ENCODE measurements around the gene NCAM2. TPM values are rescaled to one million over a fixed set of nuclear protein-coding genes. Genes with fewer than 3 reads are reported as not detected.
A peak's percentile ranks its signal among the peaks of the same experiment; 100 is the strongest.
"Not testable (repeated sequence)": the region's sequence is repeated elsewhere in the genome, so short reads cannot be mapped to it uniquely, and the experiment has no call there.

The NCAM2 gene
- total RNA-seq, 1 donor from 2014 or later: 4.3 TPM

GRCh38 chr21:21084179-21084578, 86.0 kb downstream of the NCAM2 start:
- intact Hi-C loops (cut with DNase I): no loop called here
- ATAC-seq (ENCODE audit: poor library complexity) (no peak), DNase-seq (no peak)

- no peak for ATAC-seq (ENCODE audit: poor library complexity)
Measured at GRCh38 chr21:21085206-21085605, 87.0 kb downstream of the NCAM2 start.

GRCh38 chr21:21096956-21097355, 98.7 kb downstream of the NCAM2 start:
- intact Hi-C loops (cut with DNase I): no loop called here
- DNase-seq (no peak), ATAC-seq (ENCODE audit: poor library complexity) (no peak)

More at GRCh38 chr21:21085206-21085605, 87.0 kb downstream of the NCAM2 start:
- DNase-seq: no peak
- intact Hi-C loops (cut with DNase I): no loop called here

GRCh38 chr21:21097466-21097865, 99.3 kb downstream of the NCAM2 start:
- ATAC-seq (ENCODE audit: poor library complexity): no peak
- DNase-seq: no peak
- intact Hi-C loops (cut with DNase I): no loop called here

GRCh38 chr21:21101911-21102310, 103.7 kb downstream of the NCAM2 start:
- intact Hi-C loops (cut with DNase I): no loop called here
- DNase-seq (no peak), ATAC-seq (ENCODE audit: poor library complexity) (peak; percentile 68)

GRCh38 chr21:21102896-21103295, 104.7 kb downstream of the NCAM2 start:
- ATAC-seq (ENCODE audit: poor library complexity) (no peak), DNase-seq (no peak)
- intact Hi-C loops (cut with DNase I): no loop called here

- intact Hi-C loops (cut with DNase I): no loop called here
Measured at GRCh38 chr21:21103692-21104091, 105.5 kb downstream of the NCAM2 start.

GRCh38 chr21:21109736-21110135, 111.5 kb downstream of the NCAM2 start:
- intact Hi-C loops (cut with DNase I): no loop called here

More at GRCh38 chr21:21103692-21104091, 105.5 kb downstream of the NCAM2 start:
- DNase-seq: no peak
- no peak for ATAC-seq (ENCODE audit: poor library complexity)

GRCh38 chr21:21111309-21111920, 113.2 kb downstream of the NCAM2 start:
- DNase-seq (no peak), ATAC-seq (ENCODE audit: poor library complexity) (no peak)
- intact Hi-C loops (cut with DNase I): no loop called here

More at GRCh38 chr21:21109736-21110135, 111.5 kb downstream of the NCAM2 start:
- no peak for DNase-seq
- ATAC-seq (ENCODE audit: poor library complexity): no peak

GRCh38 chr21:21114461-21114860, 116.3 kb downstream of the NCAM2 start:
- no peak for ATAC-seq (ENCODE audit: poor library complexity)

GRCh38 chr21:21119091-21119490, 120.9 kb downstream of the NCAM2 start:
- ATAC-seq (ENCODE audit: poor library complexity) (no peak), DNase-seq (no peak)
- intact Hi-C loops (cut with DNase I): no loop called here

More at GRCh38 chr21:21114461-21114860, 116.3 kb downstream of the NCAM2 start:
- no peak for DNase-seq
- intact Hi-C loops (cut with DNase I): no loop called here

- intact Hi-C loops (cut with DNase I): no loop called here
- peak; percentile 27 for ATAC-seq (ENCODE audit: poor library complexity)
- DNase-seq: no peak
Measured at GRCh38 chr21:21122680-21123079, 124.5 kb downstream of the NCAM2 start.

- intact Hi-C loops (cut with DNase I): no loop called here
- ATAC-seq (ENCODE audit: poor library complexity) (no peak), DNase-seq (no peak)
Measured at GRCh38 chr21:21132390-21132789, 134.2 kb downstream of the NCAM2 start.

- intact Hi-C loops (cut with DNase I): no loop called here
- ATAC-seq (ENCODE audit: poor library complexity): no peak
Measured at GRCh38 chr21:21137986-21138385, 139.8 kb downstream of the NCAM2 start.

GRCh38 chr21:21146587-21147373, 148.6 kb downstream of the NCAM2 start:
- intact Hi-C loops (cut with DNase I): no loop called here
- DNase-seq (no peak), ATAC-seq (ENCODE audit: poor library complexity) (no peak)

More at GRCh38 chr21:21137986-21138385, 139.8 kb downstream of the NCAM2 start:
- DNase-seq: no peak

- no peak for ATAC-seq (ENCODE audit: poor library complexity)
- no peak for DNase-seq
- intact Hi-C loops (cut with DNase I): no loop called here
Measured at GRCh38 chr21:21147374-21147745, 149.2 kb downstream of the NCAM2 start.

GRCh38 chr21:21148009-21148408, 149.8 kb downstream of the NCAM2 start:
- DNase-seq: no peak
- ATAC-seq (ENCODE audit: poor library complexity): no peak
- intact Hi-C loops (cut with DNase I): no loop called here

GRCh38 chr21:21148514-21148913, 150.3 kb downstream of the NCAM2 start:
- no peak for ATAC-seq (ENCODE audit: poor library complexity)
- DNase-seq: no peak
- intact Hi-C loops (cut with DNase I): no loop called here

- ATAC-seq (ENCODE audit: poor library complexity); DNase-seq; intact Hi-C loops (cut with DNase I): not testable (repeated sequence)
Measured at GRCh38 chr21:21149445-21149844, 151.2 kb downstream of the NCAM2 start.

GRCh38 chr21:21151231-21151630, 153.0 kb downstream of the NCAM2 start:
- DNase-seq (no peak), ATAC-seq (ENCODE audit: poor library complexity) (no peak)
- intact Hi-C loops (cut with DNase I): no loop called here
